GM18511 (cell line): ENCODE measurements around the gene NLGN4X.
"Not testable (repeated sequence)": the region's sequence is repeated elsewhere in the genome, so short reads cannot be mapped to it uniquely, and the experiment has no call there.

ENCODE experiments used
- ATAC-seq: cut with Tn5 transposase; IDR thresholded peaks from one replicate; pipeline ENCODE4 v1.9.1; 2021; ENCODE audit warnings: mild to moderate bottlenecking, moderate library complexity; ENCODE audit not compliant: unreplicated experiment

NLGN4X gene

GRCh38 chrX:6015423-6015822 lies 213.2 kb downstream of the NLGN4X start:
- ATAC-seq, result no peak

DNA sequence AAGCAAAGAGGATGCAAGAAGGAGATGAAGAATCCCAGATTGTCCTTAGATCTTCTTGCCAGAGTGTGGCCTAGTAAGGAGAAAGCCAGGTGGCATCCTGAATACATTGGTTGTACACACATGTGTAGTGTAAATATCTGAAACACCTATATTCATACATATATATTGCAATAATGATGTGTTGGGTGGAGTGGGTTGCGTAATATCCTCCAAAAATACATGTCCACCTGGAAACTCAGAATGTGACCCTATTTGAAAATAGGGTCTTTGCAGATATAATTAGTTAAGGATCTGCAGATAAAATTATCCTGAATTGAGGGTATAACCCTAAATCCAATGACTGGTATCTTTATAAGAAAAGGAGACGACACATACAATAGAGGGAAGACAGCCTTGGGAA lies 216.3 kb downstream of the NLGN4X start:
- ATAC-seq, result no peak

DNA sequence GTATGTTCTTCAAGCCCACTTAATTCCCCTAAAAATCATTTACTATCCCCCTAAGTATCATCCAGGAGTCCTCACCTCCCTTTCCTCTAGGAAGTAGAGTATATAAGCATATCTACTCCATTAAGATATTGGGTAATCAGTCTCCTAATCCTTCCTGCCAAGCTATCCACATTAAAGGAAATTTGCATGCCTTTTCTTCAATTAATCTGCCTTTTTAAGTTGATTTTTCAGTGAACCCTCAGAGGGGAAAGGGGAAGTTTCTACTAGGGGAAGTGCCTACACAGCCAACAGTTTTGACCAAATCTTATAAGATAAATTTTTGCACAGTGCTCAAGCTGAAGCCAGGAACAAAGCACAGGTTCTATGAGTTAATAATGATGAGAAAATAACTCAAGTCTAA lies 222.8 kb downstream of the NLGN4X start:
- no peak for ATAC-seq

GRCh38 chrX:6004529-6004928 lies 224.1 kb downstream of the NLGN4X start:
- no peak for ATAC-seq

GRCh38 chrX:6002056-6002455 lies 226.6 kb downstream of the NLGN4X start:
- no peak for ATAC-seq

- no peak for ATAC-seq
Measured at GRCh38 chrX:5998901-5999300, 229.8 kb downstream of the NLGN4X start.

DNA sequence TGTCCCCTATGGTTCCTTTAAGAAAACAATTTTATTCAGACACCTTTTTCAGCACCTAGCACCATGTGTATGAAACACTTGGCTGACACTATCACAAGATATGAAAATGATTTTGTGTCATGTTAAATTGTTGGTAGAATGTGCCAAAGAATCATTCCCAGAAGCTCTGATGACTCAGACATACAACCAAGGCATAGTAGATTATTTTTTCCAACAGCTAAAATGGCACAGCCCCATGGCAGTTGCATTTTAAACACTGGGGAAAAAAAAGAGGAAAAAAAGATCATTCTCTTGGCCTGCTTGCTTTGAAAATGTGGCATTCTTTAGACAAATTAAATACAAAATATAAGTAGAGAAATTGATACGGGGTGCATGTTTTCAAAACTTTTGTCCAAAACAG lies 230.2 kb downstream of the NLGN4X start:
- ATAC-seq, result no peak

DNA sequence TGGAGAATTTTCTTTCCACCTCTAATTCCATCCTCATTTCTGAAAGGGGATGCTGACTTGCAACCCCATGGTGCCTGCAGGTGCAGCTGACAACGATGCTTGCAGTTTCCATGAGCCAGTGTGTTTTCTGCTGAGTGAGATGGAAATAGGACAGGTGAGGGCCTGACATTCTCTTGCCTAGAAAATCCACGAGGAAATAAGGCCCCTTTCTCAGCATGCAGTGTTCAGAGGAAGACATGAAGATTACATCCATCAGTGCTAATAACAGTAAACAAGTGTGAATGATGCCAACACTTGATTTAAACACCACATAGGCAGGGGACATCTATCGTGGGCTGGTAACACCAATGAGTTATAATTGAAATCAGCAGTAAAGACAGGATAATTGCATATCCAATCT lies 237.3 kb downstream of the NLGN4X start:
- no peak for ATAC-seq

GRCh38 chrX:5979338-5979737 lies 249.3 kb downstream of the NLGN4X start:
- no peak for ATAC-seq

- ATAC-seq, result no peak
Measured at GRCh38 chrX:5976332-5976731, 252.3 kb downstream of the NLGN4X start.

DNA sequence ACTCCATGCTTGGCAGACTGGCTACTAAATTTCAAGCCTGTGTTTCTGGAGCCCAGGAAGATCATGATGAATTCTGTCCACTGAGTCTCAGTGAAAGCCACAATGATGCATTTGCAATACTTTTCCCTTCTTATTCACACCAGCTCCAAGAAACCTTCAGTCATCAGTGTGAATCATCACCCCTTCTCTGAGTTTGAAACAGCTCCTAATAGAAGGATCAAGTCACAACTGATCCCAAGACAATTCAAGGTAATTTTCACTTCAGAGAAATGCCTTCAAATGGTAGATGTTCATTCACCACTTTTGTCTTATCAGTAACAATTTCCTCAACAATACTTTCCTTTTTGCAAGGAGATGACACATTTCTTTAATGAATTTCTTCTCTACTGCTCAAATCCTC lies 257.4 kb downstream of the NLGN4X start:
- no peak for ATAC-seq

GRCh38 chrX:5965406-5965805 lies 263.3 kb downstream of the NLGN4X start:
- ATAC-seq, result no peak

- no peak for ATAC-seq
Measured at GRCh38 chrX:5959286-5959685, 269.4 kb downstream of the NLGN4X start.

GRCh38 chrX:5958523-5958922 lies 270.1 kb downstream of the NLGN4X start:
- no peak for ATAC-seq

DNA sequence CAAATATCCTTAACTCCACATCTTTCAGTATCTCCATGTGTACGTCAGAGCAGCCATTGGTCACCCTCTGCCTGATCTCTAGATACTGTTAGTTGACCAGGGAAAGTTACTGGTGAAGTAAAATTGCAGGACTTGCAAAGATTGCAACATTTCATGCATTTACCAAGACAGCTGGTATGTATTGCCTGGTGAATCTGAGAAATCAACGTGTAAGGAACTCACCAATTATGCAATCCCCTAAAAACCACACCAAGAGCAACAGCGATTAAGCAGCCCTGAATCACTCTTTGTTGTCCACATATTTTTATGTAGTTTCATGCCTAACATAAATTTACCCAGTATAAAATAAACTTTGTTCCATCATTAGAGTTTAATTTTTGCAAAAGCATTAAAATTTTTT lies 271.2 kb downstream of the NLGN4X start:
- no peak for ATAC-seq

DNA sequence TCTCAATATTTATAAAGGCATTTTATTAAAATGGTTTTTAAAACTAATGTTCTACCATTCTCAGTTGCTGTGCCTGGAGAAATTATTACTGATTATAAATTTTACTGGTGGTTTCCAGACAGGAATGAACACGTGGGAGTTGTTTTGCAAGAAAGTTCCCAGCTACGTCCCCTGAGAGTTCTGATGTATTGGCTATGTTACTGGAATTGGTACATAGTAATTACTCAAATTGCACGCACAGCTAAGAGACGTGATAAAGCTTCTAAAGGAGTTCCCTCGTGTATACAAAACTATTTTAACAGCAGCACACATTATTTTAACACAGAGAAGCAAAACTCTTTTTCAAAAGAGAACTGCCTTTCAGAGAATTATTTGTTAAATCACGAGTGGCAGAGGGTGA lies 292.2 kb downstream of the NLGN4X start:
- no peak for ATAC-seq

DNA sequence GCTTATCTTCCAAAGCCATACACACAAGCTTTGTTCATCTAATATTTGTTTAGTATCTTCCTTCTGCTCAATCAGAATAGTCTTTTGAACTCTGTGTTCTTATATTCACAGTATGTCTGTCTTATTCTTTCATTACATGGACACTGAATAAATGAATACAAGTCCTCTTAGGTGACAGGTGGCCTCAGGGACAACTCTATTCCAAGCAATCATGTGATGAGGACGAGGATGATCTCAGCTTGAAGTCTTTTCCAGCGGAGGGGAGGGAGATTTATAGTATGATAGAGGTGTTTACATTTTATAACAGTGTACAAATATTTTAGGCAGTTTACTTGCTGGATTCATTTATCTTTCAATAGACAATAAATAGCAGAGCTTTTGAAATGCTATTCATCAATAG lies 300.4 kb downstream of the NLGN4X start:
- ATAC-seq, result no peak

GRCh38 chrX:5916945-5917344 lies 311.7 kb downstream of the NLGN4X start:
- no peak for ATAC-seq

GRCh38 chrX:5915783-5916182 lies 312.9 kb downstream of the NLGN4X start:
- ATAC-seq, result no peak

GRCh38 chrX:5907207-5907606 lies 321.5 kb downstream of the NLGN4X start:
- no peak for ATAC-seq

DNA sequence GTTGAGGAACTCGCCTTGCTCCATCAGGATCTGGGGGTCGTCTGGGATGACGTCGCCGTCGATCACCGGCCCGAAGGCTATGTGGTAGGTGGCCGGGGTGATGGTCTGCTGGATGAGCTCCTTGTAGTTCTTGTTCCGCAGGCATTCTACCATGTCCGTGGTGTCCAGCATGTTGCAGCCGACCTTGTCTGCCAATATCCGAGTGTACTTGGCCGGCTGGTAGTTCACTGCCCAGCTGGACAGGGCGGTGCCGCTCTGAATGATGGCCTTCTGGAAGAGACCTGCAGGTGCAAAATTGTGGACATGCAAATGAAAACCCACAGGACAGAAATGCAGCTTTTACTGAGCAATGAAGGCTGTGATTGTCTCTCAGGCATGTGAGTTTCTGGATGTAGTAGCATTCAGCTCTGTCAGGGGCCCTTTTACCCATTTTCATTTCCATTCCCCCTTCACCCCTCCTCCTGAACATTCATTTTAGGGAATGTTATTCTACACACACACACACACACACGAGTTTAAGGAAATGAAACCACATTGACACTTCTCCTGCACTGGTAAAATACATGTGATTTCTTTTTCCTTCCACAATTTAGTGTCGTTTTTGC lies 325.0 kb downstream of the NLGN4X start:
- not testable (repeated sequence) for ATAC-seq

- ATAC-seq, result no peak
Measured at GRCh38 chrX:5898463-5898862, 330.2 kb downstream of the NLGN4X start.

GRCh38 chrX:5891378-5891777 lies 337.3 kb downstream of the NLGN4X start:
- no peak for ATAC-seq
